ENCODE measurements around the gene PGAM2. TPM values are rescaled to one million over a fixed set of nuclear protein-coding genes. Genes with fewer than 3 reads are reported as not detected.

PGAM2 gene
- total RNA-seq, 1 experiment from 2014 or later, result 0.27 TPM

DNA sequence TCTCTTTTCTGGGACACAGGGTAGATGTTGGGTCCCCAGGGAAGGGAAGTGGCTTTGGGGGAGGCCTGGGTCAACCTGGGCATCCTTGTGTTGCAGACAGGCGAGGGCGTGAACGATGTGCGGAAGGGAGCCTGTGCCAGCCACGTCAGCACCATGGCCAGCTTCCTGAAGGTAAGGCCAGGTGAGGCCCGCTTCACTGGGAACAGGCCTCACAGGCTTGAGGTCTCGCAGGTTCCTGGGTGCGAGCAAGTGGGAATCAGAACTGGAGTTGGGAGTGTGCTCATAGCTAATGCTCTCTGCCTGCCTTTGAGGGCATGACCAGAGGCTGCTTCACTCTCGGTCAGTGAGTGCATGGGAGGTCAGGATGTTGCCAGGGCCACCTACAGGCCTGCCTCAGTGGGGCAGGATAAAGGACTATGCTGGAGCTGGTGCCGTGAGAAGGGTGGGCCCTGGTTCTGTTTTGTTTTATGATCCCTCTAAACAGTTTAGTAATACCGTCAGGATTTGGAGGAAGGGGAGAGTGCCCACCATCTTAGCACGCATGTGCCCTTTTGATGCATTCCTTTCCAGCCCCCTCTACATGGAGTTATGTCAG lies 12.5 kb downstream of the PGAM2 start:
- H4K20me1 ChIP-seq (ENCODE audit: insufficient read depth), result no peaks in the 10 kb centered on the region
- ChIA-PET RAD21 (ENCODE audit: low non-redundant PET in 1 of 2, low total read pairs in 2 of 2, uncharacterized antibody in 2 of 2, unreplicated experiment in 2 of 2) (no interaction called here), POLR2A (no interaction called here), CTCF (no interaction called here)
- intact Hi-C loops (cut with micrococcal nuclease), result no loop called here
- H2AFZ ChIP-seq (ENCODE audit: low read depth, low read length, poor library complexity, severe bottlenecking), result no peak overlapping the region
- H3K36me3 ChIP-seq (ENCODE audit: control insufficient read depth in 1 of 2, insufficient read depth in 2 of 2, low read length in 2 of 2), result peaks cover 30 to 37% of the 10 kb centered on the region in 2 experiments
- BruUV-seq (replicated peaks), result no TSS peak
- no peaks in the 10 kb centered on the region for H3K9me2 ChIP-seq (ENCODE audit: insufficient read depth)
- H3K4me2 ChIP-seq (ENCODE audit: low read length), result no peak overlapping the region
- no peak overlapping the region for H3K4me3 ChIP-seq (replicated peaks in 1 of 2; ENCODE audit: low read depth in 1 of 2, low read length in 2 of 2)
- TF ChIP-seq, protein P1, sequence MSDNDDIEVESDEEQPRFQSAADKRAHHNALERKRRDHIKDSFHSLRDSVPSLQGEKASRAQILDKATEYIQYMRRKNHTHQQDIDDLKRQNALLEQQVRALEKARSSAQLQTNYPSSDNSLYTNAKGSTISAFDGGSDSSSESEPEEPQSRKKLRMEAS (IDR thresholded peaks at IDR 0.05), result no peak
- no peak for TF ChIP-seq EZH2 (IDR thresholded peaks at IDR 0.05)
- no peak for TF ChIP-seq CTCF (IDR thresholded peaks at IDR 0.05 in 2 of 3, conservative IDR thresholded peaks at IDR 0.05 in 1 of 3; ENCODE audit: borderline replicate concordance in 1 of 3, insufficient read depth in 1 of 3, low read depth in 2 of 3, low read length in 2 of 3)
- TF ChIP-seq POLR2AphosphoS5 (IDR thresholded peaks at IDR 0.05; ENCODE audit: low read depth, low read length), result no peak
- no peak for TF ChIP-seq YY1 (IDR thresholded peaks at IDR 0.05; ENCODE audit: extremely low read depth, insufficient replicate concordance, low read depth, low read length)
- no peak for TF ChIP-seq ZBTB33 (IDR thresholded peaks at IDR 0.05; ENCODE audit: extremely low read depth, insufficient replicate concordance, low read length)
- no peak for TF ChIP-seq POLR2A (IDR thresholded peaks at IDR 0.05; ENCODE audit: borderline replicate concordance, extremely low read depth, insufficient read depth, insufficient read length)
- no peak for TF ChIP-seq ATF3 (IDR thresholded peaks at IDR 0.05)
- TF ChIP-seq CBX3 (IDR thresholded peaks at IDR 0.05; ENCODE audit: low read depth), result no peak
- no peak for TF ChIP-seq EGR1 (IDR thresholded peaks at IDR 0.05; ENCODE audit: low read depth)
- no peak for TF ChIP-seq EZH2phosphoT487 (IDR thresholded peaks at IDR 0.05; ENCODE audit: borderline replicate concordance)
- no peak for TF ChIP-seq ZNF274 (IDR thresholded peaks at IDR 0.05; ENCODE audit: low read depth, low read length)
- no peak for TF ChIP-seq ZFX (IDR thresholded peaks at IDR 0.05)
- TF ChIP-seq RAD21 (IDR thresholded peaks at IDR 0.05; ENCODE audit: low read depth), result no peak
- H3K9me3 ChIP-seq (ENCODE audit: control insufficient read depth in 1 of 2, insufficient read depth in 1 of 2, low read depth in 1 of 2, low read length in 2 of 2), result no peaks in the 10 kb centered on the region
- no peak overlapping the region for H3K27ac ChIP-seq (ENCODE audit: low read depth, low read length)
- no peaks in the 10 kb centered on the region for H3K27me3 ChIP-seq (ENCODE audit: insufficient read depth, low read length)
- no peak for DNase-seq (ENCODE audit: low read depth, low spot score)
- no peak overlapping the region for H3K9ac ChIP-seq (ENCODE audit: low read length)
- ATAC-seq, result peak; percentile 52
- peaks cover 21% of the 10 kb centered on the region for H3K79me2 ChIP-seq (ENCODE audit: insufficient read depth, low read length)
- no peaks in the 10 kb centered on the region for H3K4me1 ChIP-seq (ENCODE audit: control insufficient read depth in 1 of 2, insufficient read depth in 2 of 2, low read length in 2 of 2)

Data from HCT116 (cell line).